CD4-positive, alpha-beta T cell treated with Interleukin-2 at 100 ng/mL for 4 hours (primary cell): ENCODE results near the gene PDE6B.
"Not testable (repeated sequence)": the region's sequence is repeated elsewhere in the genome, so short reads cannot be mapped to it uniquely, and the experiment has no call there.

Source experiments
- DNase-seq: peaks from one replicate; pipeline ENCODE4 v3.0.0-alpha.2; 2020; ENCODE audit warnings: low spot score

The PDE6B gene

GRCh38 chr4:656436-657337, 31.3 kb downstream of the PDE6B start:
- no peak for DNase-seq

DNA sequence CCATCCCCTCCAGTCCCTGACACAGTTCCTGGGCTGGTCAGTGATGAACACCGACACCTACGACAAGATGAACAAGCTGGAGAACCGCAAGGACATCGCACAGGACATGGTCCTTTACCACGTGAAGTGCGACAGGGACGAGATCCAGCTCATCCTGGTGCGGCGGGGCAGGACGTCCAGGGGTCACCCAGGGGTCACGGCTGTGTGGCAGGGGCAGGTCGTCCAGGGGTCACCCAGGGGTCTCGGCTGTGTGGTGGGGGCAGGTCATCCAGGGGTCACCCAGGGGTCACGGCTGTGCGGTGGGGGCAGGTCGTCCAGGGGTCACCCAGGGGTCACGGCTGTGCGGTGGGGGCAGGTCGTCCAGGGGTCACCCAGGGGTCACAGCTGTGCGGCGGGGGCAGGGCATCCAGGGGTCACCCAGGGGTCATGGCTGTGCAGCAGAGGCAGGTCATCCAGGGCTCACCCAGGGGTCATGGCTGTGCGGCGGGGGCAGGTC, 32.0 kb downstream of the PDE6B start:
- no peak for DNase-seq

- DNase-seq, result no peak
Measured at GRCh38 chr4:657834-658667, 32.7 kb downstream of the PDE6B start.

DNA sequence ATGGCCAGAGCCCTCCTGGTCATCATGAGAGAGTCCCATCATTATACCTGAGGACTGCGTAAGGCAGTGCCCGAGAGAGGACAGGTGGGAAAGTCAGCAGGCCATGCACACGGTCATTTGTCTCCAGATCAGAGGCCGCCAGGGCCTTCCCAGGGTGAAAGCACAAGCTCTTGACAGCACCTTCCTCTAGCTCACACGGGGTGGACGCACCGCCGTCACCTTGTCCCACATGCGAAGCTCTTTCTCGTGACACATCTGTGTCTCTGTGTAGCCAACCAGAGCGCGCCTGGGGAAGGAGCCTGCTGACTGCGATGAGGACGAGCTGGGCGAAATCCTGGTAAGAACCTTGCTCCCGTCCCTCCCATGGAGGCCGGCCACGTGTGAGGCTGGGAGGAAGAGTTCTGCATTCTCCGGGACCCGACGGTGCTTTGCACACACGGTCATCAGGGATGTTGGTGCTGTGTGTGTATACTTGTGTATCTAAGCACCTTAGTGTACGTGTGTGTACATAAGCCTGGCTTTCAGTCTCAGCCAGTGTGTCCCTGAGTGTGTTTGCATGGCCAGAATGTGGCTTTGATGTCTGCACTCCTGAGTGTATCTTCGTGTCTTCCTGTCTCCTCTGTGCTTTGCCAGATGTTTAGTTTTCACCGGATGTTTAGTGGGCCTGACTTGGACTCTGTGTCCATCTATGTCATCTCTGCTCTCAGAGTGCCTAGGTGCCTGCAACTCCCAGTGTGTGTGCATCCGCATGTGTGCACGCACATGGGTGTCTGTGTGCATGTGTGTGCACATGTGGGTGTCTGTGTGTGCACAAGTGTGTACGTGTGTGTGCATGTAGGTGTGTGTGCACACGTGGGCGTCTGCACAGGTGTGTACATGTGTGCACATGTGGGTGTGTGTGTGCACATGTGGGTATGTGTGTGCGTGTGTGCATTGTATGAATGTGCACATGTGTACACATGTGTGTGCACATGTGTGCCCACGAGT, 33.6 kb downstream of the PDE6B start:
- DNase-seq, result no peak

- no peak for DNase-seq
Measured at GRCh38 chr4:659851-660250, 34.5 kb downstream of the PDE6B start.

DNA sequence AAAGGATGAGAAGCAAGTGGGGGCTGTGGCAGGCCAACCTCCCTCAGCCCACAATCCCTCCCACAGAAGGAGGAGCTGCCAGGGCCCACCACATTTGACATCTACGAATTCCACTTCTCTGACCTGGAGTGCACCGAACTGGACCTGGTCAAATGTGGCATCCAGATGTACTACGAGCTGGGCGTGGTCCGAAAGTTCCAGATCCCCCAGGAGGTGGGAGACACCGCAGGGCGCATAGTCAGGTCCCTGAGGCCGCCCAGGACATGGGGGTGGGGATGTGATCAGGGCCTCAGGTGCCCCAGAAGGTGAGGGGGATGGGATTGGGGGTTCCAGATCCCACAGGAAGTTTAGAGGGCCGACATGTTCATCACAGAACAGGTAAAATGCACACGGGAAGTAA, 35.0 kb downstream of the PDE6B start:
- DNase-seq, result no peak

DNA sequence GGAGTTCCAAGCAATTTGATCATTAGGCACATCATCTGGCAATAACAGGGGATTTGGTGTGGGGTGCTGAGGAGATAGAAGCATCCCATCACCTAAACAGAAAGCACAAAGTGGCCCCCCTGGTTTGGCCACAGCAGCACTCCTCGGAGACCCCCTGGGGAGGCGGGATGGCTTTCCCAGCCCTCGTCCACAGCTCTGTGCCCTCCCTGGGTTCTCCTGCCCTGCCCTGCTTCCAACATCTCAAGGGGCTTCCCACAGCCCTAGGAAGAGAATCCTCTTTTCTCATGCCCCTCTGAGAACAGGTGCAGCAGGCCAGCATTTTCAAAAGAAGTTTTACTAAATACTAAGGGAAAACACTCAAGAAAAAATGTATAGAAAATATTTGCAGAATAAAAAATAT, 35.9 kb downstream of the PDE6B start:
- no peak for DNase-seq

GRCh38 chr4:661881-662761, 36.7 kb downstream of the PDE6B start:
- DNase-seq, result no peak

GRCh38 chr4:663046-663437, 37.7 kb downstream of the PDE6B start:
- DNase-seq, result no peak

DNA sequence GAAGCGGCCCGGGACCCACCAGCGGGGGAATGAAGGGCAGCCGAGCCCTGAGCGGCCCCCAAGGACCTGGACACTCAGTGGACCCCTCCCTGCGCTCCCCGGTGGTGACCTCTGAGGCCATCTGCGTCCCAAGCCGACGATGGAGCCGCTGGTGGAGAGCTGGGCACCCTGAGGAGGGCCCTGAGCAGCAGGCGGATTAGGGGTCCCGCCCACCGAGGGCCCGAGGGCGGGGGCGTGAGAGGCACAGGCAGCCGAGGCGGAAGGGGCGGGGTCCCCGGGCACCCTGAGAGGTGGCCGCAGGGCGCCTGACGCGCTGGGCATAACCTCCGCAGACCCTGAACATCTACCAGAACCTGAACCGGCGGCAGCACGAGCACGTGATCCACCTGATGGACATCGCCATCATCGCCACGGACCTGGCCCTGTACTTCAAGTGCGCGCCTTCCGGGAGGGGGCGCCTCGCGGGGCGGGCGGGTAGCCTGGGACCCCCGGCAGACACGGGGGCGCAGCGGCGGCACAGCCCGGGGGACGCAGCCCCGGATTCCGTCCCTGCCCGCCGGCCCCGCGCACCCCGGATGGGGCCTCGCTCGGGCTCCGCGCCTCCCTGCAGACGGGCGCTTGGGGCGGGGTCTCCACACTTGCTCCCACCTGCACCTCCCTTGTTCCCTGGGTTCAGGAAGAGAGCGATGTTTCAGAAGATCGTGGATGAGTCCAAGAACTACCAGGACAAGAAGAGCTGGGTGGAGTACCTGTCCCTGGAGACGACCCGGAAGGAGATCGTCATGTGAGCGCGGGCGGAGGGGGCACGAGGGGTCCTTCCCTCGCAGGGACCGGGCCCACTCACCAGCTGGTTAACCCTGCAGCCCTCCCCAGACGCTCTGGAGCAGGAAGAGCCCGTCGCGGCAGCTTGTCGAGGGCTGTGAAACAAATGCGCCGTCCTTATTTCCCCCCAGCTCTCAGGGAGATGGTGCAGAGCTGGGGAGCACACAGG, 38.4 kb downstream of the PDE6B start:
- DNase-seq, result peak; percentile 75

DNA sequence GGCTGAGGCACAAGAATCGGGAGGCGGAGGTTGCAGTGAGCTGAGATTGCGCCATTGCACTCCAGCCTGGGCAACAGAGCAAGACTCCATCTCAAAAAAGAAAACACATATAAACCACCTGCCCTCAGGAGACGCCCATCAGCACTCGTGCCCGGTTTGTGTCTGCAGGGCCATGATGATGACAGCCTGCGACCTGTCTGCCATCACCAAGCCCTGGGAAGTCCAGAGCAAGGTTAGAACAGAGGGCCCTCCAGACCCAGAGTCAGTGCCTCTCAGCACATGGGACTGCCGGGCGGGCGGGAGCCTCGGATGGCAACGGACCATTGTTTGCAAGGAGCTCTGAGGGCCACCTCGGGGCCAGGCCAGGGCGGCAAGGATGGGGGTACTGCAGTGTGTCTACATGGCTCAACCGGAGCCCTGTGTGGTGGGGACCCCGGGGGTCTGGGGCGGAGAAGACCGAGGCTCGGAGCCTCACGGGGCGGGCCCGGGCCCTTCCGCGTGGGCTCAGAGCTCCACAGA, 39.4 kb downstream of the PDE6B start:
- no peak for DNase-seq

DNA sequence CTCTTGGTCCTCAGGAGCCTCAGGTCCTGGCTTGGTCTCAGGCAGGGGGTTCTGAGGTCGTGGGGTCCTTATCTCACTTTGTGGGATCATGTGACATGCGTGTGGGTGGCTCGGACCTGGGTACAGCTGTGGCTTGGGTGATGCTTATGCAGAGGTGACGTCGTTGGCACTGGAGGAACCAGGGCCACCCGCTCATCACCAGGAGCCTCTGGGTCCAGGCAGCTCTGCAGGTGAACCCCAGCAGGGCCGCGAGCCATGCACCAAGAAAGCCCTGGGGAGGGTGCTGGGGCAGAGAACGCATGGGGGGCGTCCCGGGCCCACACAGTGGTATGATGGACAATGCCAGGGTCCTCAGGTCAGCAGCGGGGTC, 40.0 kb downstream of the PDE6B start:
- DNase-seq, result no peak

- no peak for DNase-seq
Measured at GRCh38 chr4:665751-666435, 40.5 kb downstream of the PDE6B start.

GRCh38 chr4:666436-666810, 41.0 kb downstream of the PDE6B start:
- no peak for DNase-seq

GRCh38 chr4:666822-667544, 41.6 kb downstream of the PDE6B start:
- DNase-seq, result no peak

GRCh38 chr4:667545-667925, 42.2 kb downstream of the PDE6B start:
- DNase-seq, result no peak

GRCh38 chr4:668219-668618, 42.8 kb downstream of the PDE6B start:
- DNase-seq, result not testable (repeated sequence)
